GM12878 (cell line): Measurements from ENCODE around the gene PHEX.

Experiments used
- CTCF ChIP-seq, 3 experiments: IDR thresholded peaks in 2 of 3; conservative IDR thresholded peaks in 1 of 3; 2 replicates each; pipeline ENCODE4 v1.5.1; 2011; ENCODE audit warnings: low read depth in 3 of 3, low read length in 3 of 3, mild to moderate bottlenecking in 3 of 3, control low read depth in 2 of 3, moderate library complexity in 2 of 3, inconsistent platforms in 1 of 3, mixed read lengths in 1 of 3; ENCODE audit not compliant: control insufficient read depth in 2 of 3, insufficient read depth in 1 of 3; ENCODE audit errors: extremely low read depth in 1 of 3
- E2F4 ChIP-seq: IDR thresholded peaks from 2 replicates; pipeline ENCODE4 v1.6.1; 2012; ENCODE audit warnings: low read depth, low read length, improper control_type of control experiment
- HDAC6 ChIP-seq: fragments of 200-600 bp; sonication (generic); IDR thresholded peaks from one replicate; pipeline ENCODE4 v1.8.0; 2017; ENCODE audit warnings: antibody characterized with exemption; ENCODE audit not compliant: unreplicated experiment
- MXI1 ChIP-seq: fragments of 150-350 bp; IDR thresholded peaks from 2 replicates; pipeline ENCODE4 v1.6.1; 2011; ENCODE audit warnings: low read depth, mild to moderate bottlenecking, inconsistent platforms, low read length, improper control_type of control experiment
- NR2C2 ChIP-seq: IDR thresholded peaks from 2 replicates; pipeline ENCODE4 v1.6.1; 2011; ENCODE audit warnings: borderline replicate concordance, low read depth; ENCODE audit not compliant: control insufficient read depth, insufficient read length
- POLR2A ChIP-seq: IDR thresholded peaks from 2 replicates; pipeline ENCODE4 v1.6.1; 2011; ENCODE audit warnings: low read depth, mild to moderate bottlenecking, low read length
- RBBP5 ChIP-seq: fragments of 200-600 bp; sonication (generic); conservative IDR thresholded peaks from 2 replicates; pipeline ENCODE4 v1.6.1; 2016
- SRF ChIP-seq, 2 experiments: IDR thresholded peaks; 2 replicates each; pipeline ENCODE4 v1.6.1; 2011; ENCODE audit warnings: low read depth in 2 of 2, low read length in 2 of 2, mild to moderate bottlenecking in 1 of 2, moderate library complexity in 1 of 2
- TAF1 ChIP-seq: IDR thresholded peaks from 2 replicates; pipeline ENCODE4 v1.6.1; 2011; ENCODE audit warnings: mild to moderate bottlenecking, low read depth, low read length, borderline replicate concordance
- ZNF274 ChIP-seq: IDR thresholded peaks from one replicate; pipeline ENCODE4 v1.8.0; 2011; ENCODE audit not compliant: insufficient read length, insufficient read depth
- ZZZ3 ChIP-seq: IDR thresholded peaks from 2 replicates; pipeline ENCODE4 v1.6.1; 2011; ENCODE audit warnings: low read depth; ENCODE audit not compliant: control insufficient read depth, insufficient read length

GRCh38 chrX:22069586-22069985, 37.5 kb downstream of the PHEX start:
- no peak for TF ChIP-seq CTCF (IDR thresholded peaks at IDR 0.05 in 2 of 3, conservative IDR thresholded peaks at IDR 0.05 in 1 of 3; ENCODE audit: control insufficient read depth in 2 of 3, extremely low read depth in 1 of 3, insufficient read depth in 1 of 3, low read depth in 3 of 3, low read length in 3 of 3)
- no peak for TF ChIP-seq ZZZ3
- TF ChIP-seq NR2C2: no peak
- TF ChIP-seq MXI1: no peak
- TF ChIP-seq TAF1: no peak
- TF ChIP-seq SRF (IDR thresholded peaks at IDR 0.05; ENCODE audit: low read depth in 2 of 2, low read length in 2 of 2): no peak
- TF ChIP-seq RBBP5: no peak
- no peak for TF ChIP-seq ZNF274
- TF ChIP-seq POLR2A: no peak
- TF ChIP-seq HDAC6: no peak
- no peak for TF ChIP-seq E2F4
